ENCODE measurements around the gene DNM1.

DNA sequence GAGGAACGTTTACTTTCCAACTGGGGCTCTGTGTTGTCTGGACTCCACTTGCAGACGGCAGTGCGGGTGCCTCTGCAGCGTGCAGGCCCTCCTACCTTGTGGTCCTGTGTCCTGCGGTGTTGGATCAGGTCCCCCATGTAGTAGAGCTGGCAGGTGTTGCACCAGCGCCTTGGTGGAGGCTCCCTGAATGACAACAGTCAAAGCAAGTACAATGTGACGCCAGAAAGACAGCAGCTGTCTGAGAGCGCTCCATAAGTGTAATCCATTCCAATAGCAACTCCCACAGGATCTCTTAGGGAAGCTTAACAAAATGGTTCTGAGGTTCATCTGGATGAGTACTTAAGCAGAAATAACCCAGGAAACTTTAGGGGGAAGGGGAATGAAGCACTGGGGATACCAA, 33.3 kb upstream of the DNM1 start:
- no peak for TF ChIP-seq CTCF (IDR thresholded peaks at IDR 0.05)
- TF ChIP-seq FOXJ3 (CRISPR knock-in tag; IDR thresholded peaks at IDR 0.05), result no peak
- TF ChIP-seq, protein P1, sequence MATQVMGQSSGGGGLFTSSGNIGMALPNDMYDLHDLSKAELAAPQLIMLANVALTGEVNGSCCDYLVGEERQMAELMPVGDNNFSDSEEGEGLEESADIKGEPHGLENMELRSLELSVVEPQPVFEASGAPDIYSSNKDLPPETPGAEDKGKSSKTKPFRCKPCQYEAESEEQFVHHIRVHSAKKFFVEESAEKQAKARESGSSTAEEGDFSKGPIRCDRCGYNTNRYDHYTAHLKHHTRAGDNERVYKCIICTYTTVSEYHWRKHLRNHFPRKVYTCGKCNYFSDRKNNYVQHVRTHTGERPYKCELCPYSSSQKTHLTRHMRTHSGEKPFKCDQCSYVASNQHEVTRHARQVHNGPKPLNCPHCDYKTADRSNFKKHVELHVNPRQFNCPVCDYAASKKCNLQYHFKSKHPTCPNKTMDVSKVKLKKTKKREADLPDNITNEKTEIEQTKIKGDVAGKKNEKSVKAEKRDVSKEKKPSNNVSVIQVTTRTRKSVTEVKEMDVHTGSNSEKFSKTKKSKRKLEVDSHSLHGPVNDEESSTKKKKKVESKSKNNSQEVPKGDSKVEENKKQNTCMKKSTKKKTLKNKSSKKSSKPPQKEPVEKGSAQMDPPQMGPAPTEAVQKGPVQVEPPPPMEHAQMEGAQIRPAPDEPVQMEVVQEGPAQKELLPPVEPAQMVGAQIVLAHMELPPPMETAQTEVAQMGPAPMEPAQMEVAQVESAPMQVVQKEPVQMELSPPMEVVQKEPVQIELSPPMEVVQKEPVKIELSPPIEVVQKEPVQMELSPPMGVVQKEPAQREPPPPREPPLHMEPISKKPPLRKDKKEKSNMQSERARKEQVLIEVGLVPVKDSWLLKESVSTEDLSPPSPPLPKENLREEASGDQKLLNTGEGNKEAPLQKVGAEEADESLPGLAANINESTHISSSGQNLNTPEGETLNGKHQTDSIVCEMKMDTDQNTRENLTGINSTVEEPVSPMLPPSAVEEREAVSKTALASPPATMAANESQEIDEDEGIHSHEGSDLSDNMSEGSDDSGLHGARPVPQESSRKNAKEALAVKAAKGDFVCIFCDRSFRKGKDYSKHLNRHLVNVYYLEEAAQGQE (IDR thresholded peaks at IDR 0.05; ENCODE audit: low read depth, low read length), result no peak
- TF ChIP-seq TAF1 (IDR thresholded peaks at IDR 0.05; ENCODE audit: borderline replicate concordance, low read depth, low read length), result no peak
- no peak for TF ChIP-seq JUND (IDR thresholded peaks at IDR 0.05)
- no peak for TF ChIP-seq GATA2 (CRISPR knock-in tag; IDR thresholded peaks at IDR 0.05)
- TF ChIP-seq NRF1 (IDR thresholded peaks at IDR 0.05; ENCODE audit: low read depth, low read length), result no peak
- TF ChIP-seq TEAD4 (IDR thresholded peaks at IDR 0.05; ENCODE audit: borderline replicate concordance, insufficient read depth), result no peak
- TF ChIP-seq MEF2A (IDR thresholded peaks at IDR 0.05; ENCODE audit: borderline replicate concordance, low read depth), result no peak
- TF ChIP-seq RCOR1 (IDR thresholded peaks at IDR 0.05; ENCODE audit: low read length), result no peak
- TF ChIP-seq, protein P2, sequence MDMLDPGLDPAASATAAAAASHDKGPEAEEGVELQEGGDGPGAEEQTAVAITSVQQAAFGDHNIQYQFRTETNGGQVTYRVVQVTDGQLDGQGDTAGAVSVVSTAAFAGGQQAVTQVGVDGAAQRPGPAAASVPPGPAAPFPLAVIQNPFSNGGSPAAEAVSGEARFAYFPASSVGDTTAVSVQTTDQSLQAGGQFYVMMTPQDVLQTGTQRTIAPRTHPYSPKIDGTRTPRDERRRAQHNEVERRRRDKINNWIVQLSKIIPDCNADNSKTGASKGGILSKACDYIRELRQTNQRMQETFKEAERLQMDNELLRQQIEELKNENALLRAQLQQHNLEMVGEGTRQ (IDR thresholded peaks at IDR 0.05; ENCODE audit: borderline replicate concordance, low read depth, low read length), result no peak
- no peak for TF ChIP-seq POLR2AphosphoS5 (IDR thresholded peaks at IDR 0.05; ENCODE audit: low read depth, low read length)
- TF ChIP-seq SIN3A (IDR thresholded peaks at IDR 0.05; ENCODE audit: borderline replicate concordance, low read depth, low read length), result no peak
- TF ChIP-seq YY1 (IDR thresholded peaks at IDR 0.05; ENCODE audit: low read depth), result no peak

Measured in SK-N-SH (cell line).